Medulla oblongata (tissue), 1 donor: ENCODE measurements around the gene UBE2D3.

Source experiments
- DNase-seq: peaks from one replicate; pipeline ENCODE4 v3.0.0-alpha.2; 2015; ENCODE audit errors: extremely low spot score

UBE2D3 gene

DNA sequence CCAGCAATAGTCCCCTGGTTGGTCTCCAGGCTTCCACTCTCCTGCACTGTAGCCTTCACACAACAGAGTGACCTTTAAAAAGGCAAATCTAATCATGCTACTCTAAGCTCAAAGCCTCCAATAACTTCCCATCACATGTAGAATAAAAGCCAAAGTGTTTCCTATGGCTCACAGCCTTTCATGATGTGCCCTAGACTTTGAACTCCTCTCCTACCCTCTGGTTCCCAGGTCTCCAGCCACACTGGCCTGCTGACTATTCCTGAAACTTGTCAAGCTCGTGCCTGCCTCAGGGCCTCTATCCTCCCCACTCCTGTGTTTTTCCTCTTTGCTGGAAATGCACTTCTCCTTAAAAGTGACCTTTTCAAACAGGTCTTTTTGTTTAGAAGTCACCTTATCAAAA, 69.7 kb downstream of the UBE2D3 start:
- DNase-seq: no peak

DNA sequence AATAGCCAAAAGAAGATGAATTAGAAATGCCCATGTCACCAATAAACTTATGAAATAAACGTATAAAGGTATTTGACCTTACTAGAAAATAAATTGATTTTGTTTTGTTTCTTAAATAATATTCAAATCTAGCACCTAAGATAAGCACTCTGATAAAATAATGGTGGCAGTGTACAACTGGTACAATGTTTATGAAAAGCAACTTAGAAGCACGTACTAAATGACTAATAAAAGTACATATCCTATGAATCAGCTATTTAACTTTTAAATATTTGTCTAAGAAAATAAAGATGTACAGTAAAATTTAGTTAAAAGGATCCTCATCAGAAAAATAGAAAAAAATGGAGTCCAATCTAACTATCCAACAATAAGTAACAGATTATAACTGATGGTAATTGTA, 73.3 kb downstream of the UBE2D3 start:
- no peak for DNase-seq

DNA sequence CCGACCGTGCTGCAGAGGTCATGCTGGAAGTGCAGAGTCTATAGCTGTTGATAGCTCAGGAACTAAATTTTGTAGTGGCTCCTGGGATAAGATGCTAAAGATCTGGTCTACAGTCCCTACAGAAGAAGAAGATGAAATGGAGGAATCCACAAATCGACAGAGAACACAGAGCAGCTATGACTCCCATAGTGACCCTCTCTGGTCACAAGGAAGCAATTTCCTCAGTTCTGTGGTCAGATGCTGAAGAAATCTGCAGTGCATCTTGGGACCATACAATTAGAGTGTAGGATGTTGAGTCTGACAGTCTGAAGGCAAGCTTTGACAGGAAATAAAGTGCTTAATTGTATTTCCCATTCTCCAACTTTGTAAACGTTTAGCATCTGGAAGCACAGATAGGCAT, 75.4 kb downstream of the UBE2D3 start:
- DNase-seq: no peak
